Fibroblast of skin of left biceps (primary cell): ENCODE measurements around the gene KCNIP1.
A peak's percentile ranks its signal among the peaks of the same experiment; 100 is the strongest.

Experiments
- DNase-seq, 2 experiments: peaks; one replicate each; pipeline ENCODE4 v3.0.0-alpha.2; 2013; ENCODE audit warnings: low read depth in 2 of 2

Gene KCNIP1

DNA sequence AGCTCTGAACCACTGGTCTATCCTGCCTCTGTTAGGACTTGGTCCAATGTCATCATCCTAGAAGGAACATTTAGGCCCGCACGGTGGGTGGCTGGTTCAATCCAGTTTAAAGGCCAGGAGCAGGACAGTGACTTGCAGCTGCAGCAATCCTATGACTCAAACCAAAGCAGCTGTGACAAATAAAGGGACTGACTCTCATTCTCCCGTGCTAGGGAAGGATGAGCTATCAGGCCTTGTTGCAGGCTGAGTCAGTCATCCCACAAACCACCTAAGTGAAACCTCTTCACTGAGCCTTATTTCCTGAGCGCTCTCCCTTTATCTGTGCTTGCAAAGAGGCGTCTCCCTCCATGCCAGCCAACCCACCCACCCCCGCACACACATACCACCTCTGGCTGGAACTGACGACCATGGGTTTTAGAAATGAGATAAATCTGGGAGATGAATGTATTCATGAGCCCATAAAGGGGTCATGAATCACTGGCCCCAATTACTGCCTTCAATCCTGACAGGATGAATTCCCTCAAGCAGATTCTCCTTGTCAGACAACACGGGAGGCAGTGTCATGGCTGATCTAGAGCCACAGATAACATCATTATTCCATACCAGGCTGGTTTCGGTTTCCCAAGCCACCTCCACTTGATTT is 93.4 kb downstream of the KCNIP1 start:
- DNase-seq = peak; percentile 18

DNA sequence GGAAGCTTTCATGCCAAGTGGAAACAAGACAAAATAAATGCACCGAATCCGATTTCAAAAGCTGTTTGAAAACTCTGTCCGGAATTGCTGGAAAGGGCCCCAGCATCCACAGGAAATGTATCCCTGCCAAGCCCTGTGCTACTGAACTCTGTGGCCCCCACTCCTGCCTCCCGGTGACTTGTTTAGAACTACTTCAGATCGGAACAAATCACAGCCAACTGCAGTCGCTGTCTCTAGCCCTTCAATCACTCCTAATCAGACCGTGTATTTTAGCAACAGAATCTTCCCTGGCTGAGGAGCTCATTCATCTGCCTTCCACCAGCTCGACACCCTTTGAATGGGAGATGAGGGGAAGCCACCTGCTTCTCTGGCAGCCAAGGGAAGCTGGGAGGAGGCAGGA is 94.1 kb downstream of the KCNIP1 start:
- DNase-seq = no peak

DNA sequence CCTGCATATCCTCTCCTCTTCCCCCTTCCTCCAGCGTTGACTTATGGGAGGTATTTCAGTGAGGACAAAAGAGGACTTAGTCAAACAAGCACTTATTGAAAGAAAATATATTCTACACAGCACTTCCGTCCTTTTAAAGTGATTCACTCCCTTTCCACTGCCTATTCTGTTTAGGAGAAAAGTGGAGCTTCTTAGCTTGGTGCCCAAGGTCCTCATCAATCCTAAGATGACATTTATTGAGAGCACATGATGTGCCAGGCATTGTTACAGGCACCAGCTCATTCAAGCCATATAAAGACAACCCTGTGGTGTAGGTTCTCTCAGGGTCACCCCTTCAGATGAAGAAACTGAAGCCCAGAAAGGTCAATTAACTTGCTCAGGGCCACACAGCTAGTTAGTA is 95.9 kb downstream of the KCNIP1 start:
- no peak for DNase-seq

DNA sequence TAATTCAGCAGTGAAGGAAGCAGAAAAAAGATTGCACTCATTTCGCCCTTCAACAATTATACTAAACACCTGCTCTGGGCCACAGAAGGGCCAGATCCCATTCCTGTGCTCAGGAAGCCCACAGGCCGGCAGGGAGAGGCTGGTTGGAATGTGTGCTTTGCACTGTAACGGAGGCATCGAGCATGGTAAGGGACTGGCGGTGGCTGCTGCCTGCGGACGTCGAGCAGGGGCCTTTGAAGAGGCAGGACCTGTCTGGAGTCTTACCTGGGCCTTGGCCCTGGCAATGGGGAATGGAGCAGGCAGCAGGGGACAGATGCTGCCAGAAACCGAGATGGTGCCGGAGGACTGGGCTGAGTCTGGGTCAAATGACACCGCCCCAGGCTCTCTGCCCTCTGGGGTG is 97.8 kb downstream of the KCNIP1 start:
- no peak for DNase-seq

DNA sequence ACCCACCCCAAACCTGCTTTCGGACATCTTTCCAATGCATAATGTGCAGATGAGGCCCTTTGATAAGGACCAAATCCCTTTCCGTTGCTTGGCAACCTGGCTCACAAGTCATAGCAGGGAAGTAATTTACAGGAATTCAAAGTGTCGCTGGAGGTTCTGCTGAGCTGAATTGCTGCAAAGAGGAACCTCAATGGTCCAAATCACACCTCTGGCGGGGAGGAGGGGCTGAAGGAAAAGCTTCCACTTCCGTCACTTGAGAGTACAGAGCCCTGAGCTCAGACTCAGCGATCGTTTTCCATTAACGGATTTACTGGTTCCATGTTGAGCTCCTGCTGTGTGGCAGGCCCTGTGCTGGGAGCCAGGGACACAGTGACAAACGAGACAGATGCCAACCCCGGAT is 99.3 kb downstream of the KCNIP1 start:
- no peak for DNase-seq

DNA sequence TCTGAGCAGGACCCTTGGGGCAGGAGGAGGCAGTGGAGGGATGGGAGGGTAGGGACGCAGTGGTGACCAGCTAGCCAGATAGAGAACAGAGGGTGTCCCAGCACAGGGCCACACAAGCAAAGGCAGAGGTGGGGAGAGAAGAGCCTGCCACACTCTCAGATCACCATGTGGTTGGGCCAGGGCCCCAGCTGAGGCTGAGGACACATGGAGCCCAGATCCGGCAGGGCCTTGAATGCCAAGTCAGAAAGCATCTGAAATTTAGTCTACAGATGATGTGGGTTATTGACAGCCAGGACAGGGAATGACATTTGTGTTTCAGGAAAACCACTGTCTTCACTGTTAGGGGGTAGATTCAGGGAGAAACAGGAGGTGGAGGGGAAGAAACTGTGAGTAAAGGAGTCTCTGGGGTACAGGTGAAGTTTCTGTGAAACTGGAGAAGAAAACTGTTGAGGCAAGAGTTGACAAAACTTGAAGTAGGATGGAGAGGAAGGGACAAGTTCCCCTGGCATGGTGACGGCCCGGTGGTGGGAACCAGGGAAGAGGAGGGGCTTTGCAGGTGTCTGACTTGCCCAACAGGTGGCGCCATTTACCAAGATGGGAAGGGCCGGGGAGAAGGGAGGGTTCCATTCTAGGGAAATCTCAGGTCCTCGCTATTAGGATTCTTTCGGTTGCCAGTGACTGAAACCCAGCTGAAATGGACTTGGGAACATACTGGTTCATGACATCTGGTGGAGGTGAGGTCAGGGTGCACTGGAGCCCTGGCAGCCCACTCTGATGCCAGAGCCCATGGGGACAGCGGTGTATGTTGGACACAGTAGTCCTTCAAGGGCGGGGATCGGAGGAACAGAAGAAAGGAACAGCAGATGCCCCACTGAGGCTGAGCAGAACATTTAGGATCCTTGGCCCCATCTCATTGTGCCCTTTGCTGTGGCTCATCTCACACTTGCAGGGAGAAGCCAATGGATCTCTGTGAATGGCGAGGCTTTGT is 100.1 kb downstream of the KCNIP1 start:
- no peak for DNase-seq

DNA sequence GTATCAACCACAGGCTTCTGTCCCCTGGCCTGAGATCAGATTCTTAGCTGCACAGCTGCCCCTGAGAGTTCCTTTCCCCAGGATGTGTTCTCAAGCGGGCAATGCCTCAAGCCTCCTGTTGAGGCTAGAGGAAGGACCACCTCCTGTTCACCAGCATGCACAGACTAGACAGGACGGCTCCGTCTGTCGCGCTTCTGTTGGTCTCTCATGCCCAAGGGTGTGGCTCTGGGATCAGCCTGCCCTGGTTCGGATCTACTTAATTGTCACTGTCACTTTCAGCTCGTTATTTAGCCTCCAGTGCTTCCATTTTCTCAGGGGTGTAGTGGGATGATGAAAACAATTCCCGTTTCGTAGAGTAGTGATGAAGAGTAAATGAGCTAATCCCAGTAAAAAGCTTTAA is 103.1 kb downstream of the KCNIP1 start:
- no peak for DNase-seq

DNA sequence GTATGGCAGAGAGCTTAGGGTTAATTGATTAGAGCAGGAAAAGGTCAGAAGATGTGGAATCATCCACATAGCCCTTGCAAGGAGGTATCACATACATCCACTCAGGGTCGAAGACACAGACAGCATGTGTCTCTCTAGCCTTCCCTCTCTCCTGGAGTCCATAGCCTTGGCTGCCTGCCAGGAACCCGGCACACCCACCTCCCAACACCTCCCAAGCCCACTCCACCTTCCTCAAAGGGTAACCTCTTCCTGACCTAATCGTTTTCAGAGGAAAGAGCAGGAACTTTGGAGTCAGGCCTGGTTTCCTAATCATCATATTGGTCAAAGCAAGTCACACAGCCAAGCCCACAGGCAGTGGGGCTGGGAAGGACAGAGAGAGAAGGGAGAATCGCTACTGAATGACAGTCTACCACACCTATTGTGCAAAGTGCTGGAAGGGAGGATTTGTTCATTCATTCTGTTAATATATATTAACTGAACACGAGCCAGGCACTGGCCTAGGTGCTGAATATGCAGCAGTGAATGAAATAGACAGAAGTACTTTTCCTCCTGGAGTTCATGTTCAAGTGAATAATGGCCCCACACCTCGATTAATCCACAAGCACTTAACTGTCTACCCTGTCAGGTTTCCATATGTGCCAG is 107.8 kb downstream of the KCNIP1 start:
- DNase-seq = no peak

DNA sequence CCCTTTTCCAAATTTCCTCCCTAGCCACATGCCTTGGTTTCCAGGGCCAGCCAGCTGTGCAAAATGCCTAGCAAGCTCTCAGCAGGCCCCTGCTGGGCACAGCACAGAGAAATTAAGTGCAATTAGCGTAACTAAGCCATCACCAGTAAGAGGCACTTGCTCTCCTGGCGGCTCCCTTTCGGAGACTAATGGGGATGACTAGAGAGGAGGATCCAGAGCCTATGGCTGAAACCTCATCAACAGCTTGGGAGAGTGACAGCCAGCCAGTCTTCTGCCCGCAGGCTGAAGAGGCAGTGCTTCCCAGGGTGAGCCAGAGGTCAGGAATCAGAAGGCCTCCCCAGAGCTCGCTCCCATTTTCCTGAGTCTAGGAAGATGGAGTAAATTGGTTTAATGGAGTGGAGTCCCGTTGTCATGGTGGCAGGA is 108.4 kb downstream of the KCNIP1 start:
- no peak for DNase-seq

DNA sequence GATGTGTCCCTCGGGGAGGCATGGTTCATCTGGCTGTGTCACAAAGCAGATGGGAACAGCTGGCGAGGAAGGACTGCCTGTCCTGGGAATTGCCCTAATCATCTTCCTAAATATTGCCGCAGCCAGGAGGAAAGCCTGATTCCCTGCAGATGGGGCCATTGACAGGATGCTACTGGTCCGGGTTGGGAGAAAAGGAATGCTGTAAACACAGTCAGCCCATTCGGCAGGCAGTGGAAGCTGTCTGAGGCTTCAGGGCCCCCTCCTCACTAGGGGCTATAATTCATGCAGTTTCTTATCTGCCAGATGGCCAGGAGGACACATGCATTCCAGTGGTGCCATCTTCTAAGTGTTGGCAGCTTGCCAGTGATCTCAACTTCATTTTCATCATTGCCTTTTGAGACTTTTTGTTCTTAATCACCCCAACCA is 110.3 kb downstream of the KCNIP1 start:
- no peak for DNase-seq

DNA sequence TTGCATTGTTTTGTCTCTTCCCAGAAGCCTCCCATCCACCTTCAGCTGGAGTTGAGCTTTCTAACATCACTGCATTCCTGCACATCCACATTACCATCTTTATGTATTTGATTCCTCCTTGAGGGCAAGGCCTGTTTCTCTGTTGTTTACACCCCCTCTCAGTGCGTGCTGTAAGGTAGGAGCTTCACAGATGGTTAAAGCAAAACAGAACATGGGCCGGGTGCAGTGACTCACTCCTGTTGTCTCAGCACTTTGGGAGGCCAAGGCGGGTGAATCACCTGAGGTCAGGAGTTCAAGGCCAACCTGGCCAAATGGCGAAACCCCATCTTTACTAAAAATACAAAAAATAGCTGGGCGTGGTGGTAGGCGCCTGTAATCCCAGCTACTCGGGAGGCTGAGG is 110.9 kb downstream of the KCNIP1 start:
- no peak for DNase-seq

DNA sequence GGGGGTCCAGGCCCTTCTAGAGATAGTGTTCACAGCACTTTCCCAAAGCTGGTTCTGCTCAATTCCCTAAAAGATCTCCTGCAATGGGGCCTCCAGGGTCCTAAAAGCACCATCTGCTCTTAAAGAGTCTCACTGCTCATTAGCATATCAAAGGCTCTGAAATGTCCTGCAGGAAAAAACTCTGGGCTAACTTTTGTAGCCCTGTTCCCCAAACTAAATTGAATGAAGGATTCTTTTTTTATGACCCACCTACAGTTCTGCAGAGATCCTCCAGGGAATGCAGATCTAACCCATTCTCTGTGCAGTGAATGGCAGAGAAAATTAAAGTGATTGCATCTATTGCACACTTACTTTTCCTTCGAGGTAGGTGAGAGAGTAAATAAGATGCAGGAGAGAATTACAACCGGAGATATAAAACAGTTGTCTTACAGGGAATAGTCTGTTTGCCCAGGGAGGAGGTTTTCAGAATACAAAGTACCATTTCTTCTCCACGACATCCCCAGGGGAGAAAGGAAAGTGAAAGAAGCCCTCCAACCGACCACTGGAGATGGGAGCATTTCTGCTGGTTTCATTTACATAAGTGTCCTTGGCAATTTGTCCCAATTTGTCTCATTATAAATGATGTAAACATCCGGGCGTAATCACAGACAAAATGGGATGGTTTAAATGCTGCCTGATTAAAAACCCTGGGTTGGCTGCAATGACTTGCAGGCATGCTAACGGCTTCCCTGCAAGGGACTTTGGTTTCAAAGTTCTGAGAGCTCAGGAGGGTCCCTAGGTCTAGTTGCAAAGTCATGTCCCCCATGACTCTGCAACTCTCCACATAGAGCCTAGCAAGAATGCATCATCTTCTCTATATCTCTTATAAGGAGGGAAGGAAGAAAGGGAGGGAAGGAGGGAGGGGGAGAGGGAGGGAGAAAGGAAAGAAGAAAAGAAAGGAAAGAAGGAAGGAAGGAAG is 114.0 kb downstream of the KCNIP1 start:
- DNase-seq = no peak

DNA sequence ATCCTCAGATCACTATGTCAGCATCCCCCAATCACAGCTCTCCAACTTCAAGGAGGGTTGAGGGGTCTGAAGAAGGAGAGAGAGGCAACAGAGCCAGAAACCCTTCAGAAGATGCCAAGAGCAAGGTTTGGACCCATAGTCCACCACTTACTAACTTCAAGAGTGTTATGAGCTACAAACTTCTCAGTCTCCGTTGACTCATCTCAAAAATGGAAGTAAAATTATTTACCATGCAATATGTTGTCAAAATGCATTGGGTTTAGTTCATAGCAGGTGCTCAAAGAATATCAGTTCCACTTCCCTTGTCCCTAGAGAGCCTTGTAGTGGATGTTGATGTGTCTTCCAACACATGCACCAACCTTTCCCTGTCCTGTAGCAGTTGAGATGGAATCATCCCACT is 116.0 kb downstream of the KCNIP1 start:
- DNase-seq = no peak

DNA sequence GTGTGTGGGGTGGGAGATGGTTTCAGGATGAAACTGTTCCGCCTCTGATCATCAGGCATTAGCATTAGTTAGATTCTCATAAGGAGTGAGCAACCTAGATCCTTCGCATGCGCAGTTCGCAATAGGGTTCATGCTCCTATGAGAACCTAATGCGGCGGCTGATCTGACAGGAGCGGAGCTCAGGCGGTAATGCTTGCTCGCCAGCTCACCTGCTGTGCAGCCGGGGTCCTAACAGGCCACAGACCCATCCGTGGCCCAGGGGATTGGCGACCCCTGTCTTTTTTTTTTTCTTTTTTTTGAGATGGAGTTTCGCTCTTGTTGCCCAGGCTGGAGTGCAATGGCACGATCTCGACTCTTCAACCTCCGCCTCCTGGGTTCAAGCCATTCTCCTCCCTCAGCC is 119.1 kb downstream of the KCNIP1 start:
- no peak for DNase-seq

DNA sequence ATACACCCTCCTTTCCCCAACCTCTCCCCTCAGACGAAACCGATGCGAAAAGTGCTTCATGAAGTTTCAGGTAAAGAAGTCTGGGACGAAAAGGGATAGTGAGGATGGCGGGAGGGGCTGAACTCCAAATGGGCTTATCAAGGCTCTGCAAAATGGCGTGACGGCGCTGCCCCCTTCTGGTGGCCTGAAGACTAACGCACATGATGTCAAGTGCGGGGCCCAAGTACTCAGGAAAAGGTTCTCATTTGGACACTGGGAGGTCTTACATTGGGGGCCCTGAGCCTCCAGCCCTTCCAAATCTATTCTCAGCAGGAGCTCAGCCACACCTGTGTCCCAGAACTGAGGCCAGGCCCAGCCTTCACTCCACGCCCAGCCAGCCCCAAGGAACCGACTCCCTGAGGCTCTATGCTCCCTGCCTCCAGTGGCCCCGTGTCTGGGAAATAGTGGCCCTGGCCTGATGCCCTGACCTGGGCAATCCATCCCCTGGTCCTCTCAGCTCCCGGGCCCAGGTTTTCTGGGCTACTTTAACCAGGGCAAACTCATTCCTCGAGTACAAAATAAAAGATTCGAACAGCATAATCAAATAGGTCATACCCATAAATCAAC is 119.9 kb downstream of the KCNIP1 start:
- DNase-seq = peak in 1 of 2 experiments; percentile 15

DNA sequence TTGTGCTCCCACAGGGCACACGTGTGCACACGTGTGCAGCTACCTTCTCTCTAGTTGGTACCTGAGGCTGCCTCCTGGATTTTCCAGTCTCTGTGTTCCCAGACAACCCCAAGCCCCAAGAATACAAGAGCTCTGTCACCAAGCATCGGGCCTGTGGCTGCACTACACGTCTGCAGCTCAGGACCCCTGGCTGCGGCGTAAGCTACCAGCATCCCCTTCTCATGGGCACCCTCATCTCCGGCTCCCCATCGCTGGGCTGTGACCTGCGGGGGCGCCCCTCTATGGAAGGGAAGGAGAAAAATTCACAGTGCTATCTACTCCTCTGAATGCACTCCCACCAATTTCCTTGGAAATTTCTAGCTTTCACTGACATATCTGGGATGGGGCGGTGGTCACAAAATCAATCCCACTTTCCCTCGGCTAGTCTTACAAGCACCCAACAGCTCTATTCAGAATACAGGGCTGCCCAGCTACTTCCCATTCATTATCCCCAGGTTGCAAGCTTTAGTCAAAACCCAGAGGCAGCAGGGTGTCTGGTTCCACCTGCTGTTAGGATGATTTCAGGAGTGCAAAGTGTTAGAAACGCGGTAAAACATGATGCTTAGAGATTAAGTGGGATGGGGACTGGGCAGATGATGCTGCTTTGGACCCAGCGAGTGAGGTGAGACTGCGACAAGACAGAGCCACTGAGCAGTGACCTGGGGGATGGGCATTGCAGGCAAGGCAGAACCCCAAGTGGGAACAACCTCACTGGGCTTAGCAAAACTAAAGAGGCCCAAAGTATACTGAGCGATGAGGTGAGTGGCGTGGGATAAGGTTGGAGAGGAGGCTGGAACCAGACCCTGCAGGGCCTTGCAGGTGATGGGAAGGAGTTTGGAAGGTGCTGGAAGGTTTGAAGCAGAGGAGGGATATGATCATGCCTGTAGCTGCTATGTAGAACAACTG is 121.7 kb downstream of the KCNIP1 start:
- DNase-seq = no peak

DNA sequence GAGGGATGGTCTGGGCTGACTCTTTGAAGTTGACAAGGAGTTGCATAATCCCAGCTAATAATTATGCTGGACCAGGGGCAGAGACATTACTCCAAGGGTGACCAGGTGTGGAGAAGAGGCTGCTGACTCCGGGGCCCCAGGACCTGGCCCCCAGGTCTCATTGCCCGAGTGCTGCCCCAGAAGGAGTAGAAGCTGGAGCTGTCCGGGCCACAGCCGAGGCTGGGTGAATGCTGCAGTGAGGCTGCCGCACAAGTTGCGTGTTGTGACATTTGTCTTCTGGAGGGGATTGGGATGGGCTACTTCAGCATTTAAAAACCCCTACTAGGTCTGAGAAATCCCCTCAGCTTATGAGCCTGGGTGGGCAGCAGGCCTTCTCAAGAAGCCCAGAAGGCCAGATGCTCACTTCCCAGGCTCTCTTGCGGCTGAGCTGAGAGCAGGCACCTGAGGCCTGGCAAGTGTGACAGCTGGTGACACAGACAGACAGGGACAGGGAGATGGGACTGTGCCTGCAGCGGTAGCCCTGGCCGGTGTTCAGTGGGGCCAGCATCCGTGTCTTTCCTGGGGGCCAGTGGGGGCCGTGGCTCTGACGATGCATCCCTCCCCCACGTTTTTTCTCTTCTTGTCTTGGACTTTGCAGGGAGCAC is 122.8 kb downstream of the KCNIP1 start:
- DNase-seq = no peak

DNA sequence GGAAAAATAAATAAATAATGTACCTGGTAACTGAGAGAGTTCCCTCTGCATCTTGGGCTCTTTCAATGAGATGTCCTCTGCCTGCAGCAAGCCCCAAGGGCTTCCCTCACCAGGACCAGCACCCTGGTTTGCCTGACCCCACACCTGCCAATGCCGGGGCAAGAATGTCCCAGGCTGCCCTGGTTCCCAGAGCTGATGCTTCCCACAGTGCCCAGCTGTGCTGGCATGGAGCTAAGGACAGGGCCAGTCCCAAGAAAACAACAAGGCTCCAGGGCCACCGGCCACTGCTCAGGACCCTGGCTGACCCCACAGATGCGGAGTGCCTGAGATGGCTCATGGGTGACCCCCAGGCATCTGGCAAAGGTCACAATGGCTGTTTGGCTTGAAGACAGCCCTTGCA is 123.5 kb downstream of the KCNIP1 start:
- no peak for DNase-seq

DNA sequence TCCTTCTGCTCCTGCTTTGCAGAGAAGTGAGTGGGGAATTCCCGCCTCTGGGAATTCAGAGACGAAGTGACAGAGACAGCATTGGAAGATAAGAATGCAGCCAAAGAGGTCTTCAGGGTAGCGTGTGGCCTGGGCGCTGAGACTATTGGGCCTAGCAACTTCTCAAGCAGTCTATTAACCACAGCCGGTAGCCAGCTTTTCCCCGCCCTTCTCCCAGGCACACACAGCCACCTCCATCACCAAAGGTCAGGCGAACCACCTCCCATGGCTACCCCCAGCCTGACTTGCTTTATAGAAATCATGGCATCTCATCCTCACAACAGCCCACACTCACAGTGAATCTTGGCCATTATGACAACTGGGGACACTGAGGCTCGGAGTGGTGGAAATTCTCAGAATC is 124.2 kb downstream of the KCNIP1 start:
- DNase-seq = no peak
